HepG2 (cell line): ENCODE measurements around the gene CNTD1. TPM values are rescaled to one million over a fixed set of nuclear protein-coding genes. Genes with fewer than 3 reads are reported as not detected.

Experiments used
- ATAC-seq: fragments of 200-7000 bp; cut with Tn5 transposase; 3 replicates; pipeline ENCODE4 v1.9.1; 2020; ENCODE audit warnings: mild to moderate bottlenecking, moderate library complexity
- BruUV-seq: library from RNA; stranded (reverse); fragments of 400-500 nt; replicated peaks from 2 replicates; lab custom pipeline; 2021; lab: Mats Ljungman, UMichigan
- CTCF ChIA-PET: fragments of 300-600 bp; formaldehyde crosslinking; extraction: SDS; loops from one replicate; lab custom pipeline; 2021; ENCODE audit warnings: low total read pairs, inconsistent platforms, low intra/inter-chr PET ratio; lab: Yijun Ruan, JAX
- POLR2A ChIA-PET: fragments of 350-600 bp; sonication (Branson Sonifier 250); formaldehyde crosslinking; loops from one replicate; lab custom pipeline; 2020; ENCODE audit warnings: antibody characterized with exemption, inconsistent platforms; lab: Yijun Ruan, JAX
- DNase-seq: peaks from one replicate; pipeline ENCODE4 v3.0.0-alpha.2; 2015; ENCODE audit warnings: low spot score
- FAIRE-seq: peaks from 3 replicates; lab custom pipeline; 2011; peaks lifted over from hg19 to GRCh38; lab: Jason Lieb, UNC
- H2AFZ ChIP-seq: one replicate; pipeline ENCODE4 v1.6.1; 2011; ENCODE audit warnings: low read length, inconsistent platforms
- H3K27ac ChIP-seq: fragments of 300-600 bp; 3 replicates; pipeline ENCODE4 v1.8.0; 2011; ENCODE audit warnings: mixed run types, mild to moderate bottlenecking, mixed read lengths, low read length, inconsistent platforms; ENCODE audit not compliant: insufficient read depth; ENCODE audit errors: extremely low read length
- H3K27me3 ChIP-seq, 2 experiments: fragments of 200-600 bp in 1 of 2; 2 replicates in 1 of 2; 3 replicates in 1 of 2; pipeline versions ENCODE4 v1.6.0 to v1.8.0; 2011; ENCODE audit warnings: low read length in 2 of 2, mild to moderate bottlenecking in 2 of 2, moderate library complexity in 2 of 2, inconsistent platforms in 1 of 2; ENCODE audit not compliant: insufficient read depth in 2 of 2, control insufficient read depth in 1 of 2
- H3K36me3 ChIP-seq, 2 experiments: fragments of 200-600 bp in 1 of 2; replicated peaks in 1 of 2; 2 replicates in 1 of 2; 3 replicates in 1 of 2; pipeline versions ENCODE4 v1.5.1 to v1.8.0; 2011; ENCODE audit warnings: low read length in 2 of 2, inconsistent platforms in 1 of 2; ENCODE audit not compliant: insufficient read depth in 2 of 2, control insufficient read depth in 1 of 2
- H3K4me1 ChIP-seq: 2 replicates; pipeline ENCODE4 v1.5.1; 2012; ENCODE audit warnings: low read length, inconsistent platforms; ENCODE audit not compliant: insufficient read depth
- H3K4me2 ChIP-seq: 2 replicates; pipeline ENCODE4 v1.6.0; 2011; ENCODE audit warnings: low read depth, low read length, inconsistent platforms
- H3K4me3 ChIP-seq, 3 experiments: fragments of 200-600 bp in 1 of 3; sonication (generic), shearing (Covaris generic) in 1 of 3; replicated peaks in 1 of 3; 2 replicates each; pipeline ENCODE4 v1.5.1; 2011 to 2016; ENCODE audit warnings: low read length in 3 of 3, inconsistent platforms in 2 of 3, low read depth in 2 of 3, mild to moderate bottlenecking in 2 of 3, control low read depth in 1 of 3, mixed read lengths in 1 of 3; ENCODE audit not compliant: insufficient read depth in 1 of 3
- H3K79me2 ChIP-seq: one replicate; pipeline ENCODE4 v1.6.1; 2011; ENCODE audit warnings: low read length, inconsistent platforms; ENCODE audit not compliant: insufficient read depth
- H3K9ac ChIP-seq: 2 replicates; pipeline ENCODE4 v1.6.0; 2011; ENCODE audit warnings: mild to moderate bottlenecking, low read depth, low read length, inconsistent platforms; ENCODE audit not compliant: insufficient read depth
- H3K9me3 ChIP-seq: 2 replicates; pipeline ENCODE4 v1.5.1; 2012; ENCODE audit warnings: mild to moderate bottlenecking, low read length
- H4K20me1 ChIP-seq: 2 replicates; pipeline ENCODE4 v1.6.0; 2011; ENCODE audit warnings: inconsistent platforms, mild to moderate bottlenecking, low read length, moderate library complexity; ENCODE audit not compliant: insufficient read depth
- HMG20B ChIP-seq: conservative IDR thresholded peaks from 2 replicates; pipeline ENCODE4 v1.6.1; 2016; ENCODE audit warnings: missing genetic modification reagents, missing compliant biosample characterization
- RBM22 ChIP-seq: fragments of 200-400 bp; formaldehyde crosslinking; optimal IDR thresholded peaks from 2 replicates; pipeline ENCODE3; 2017; ENCODE audit warnings: mild to moderate bottlenecking, low read length, moderate library complexity
- ZBTB39 ChIP-seq: sonication (generic); formaldehyde crosslinking; IDR thresholded peaks from 2 replicates; pipeline ENCODE4 v1.5.0; 2020; ENCODE audit warnings: missing genetic modification reagents
- WGBS: methylation state at CpG from one replicate; pipeline ENCODE4 v1.1.6; 2017; ENCODE audit warnings: low lambda C conversion rate; 5-methylcytosine and 5-hydroxymethylcytosine counted together
- in situ Hi-C: cut with HindIII; loops from 2 replicates; pipeline ENCODE4 v1.10.0; 2017; ENCODE audit warnings: low pct_unique_long_range_greater_than_20kb; ENCODE audit not compliant: extremely low pct_ligation_motif_present
- intact Hi-C: fragments of 100-400 bp; cut with micrococcal nuclease; formaldehyde crosslinking; loops from one replicate; pipeline ENCODE4 v1.10.0; 2022; ENCODE audit not compliant: unreplicated experiment
- polyA plus RNA-seq, 8 experiments: library from polyadenylated mRNA; depleted of rRNA in 3 of 8; stranded (reverse) in 7 of 8; unstranded in 1 of 8; fragments of >200 nt; fragmentation: Illumina TruSeq in 4 of 8; extraction: Trizol in 4 of 8; gene quantifications; 2 replicates each; pipeline versions ENCODE4 v1.2.1 to v1.2.3, GENCODE V29; 2011 to 2016; ENCODE audit warnings: low read depth in 4 of 8, missing spikeins in 1 of 8, mixed read lengths in 1 of 8; ENCODE audit not compliant: insufficient read depth in 1 of 8
- total RNA-seq, 5 experiments: library from RNA; depleted of rRNA; stranded (reverse); fragments of >200 nt; fragmentation: Illumina TruSeq; extraction: Trizol; gene quantifications; 2 replicates each; pipeline ENCODE4 v1.2.3, GENCODE V29; 2016; ENCODE audit warnings: low read depth in 1 of 5

CNTD1 gene
- total and polyA plus RNA-seq, 2 of the 13 experiments (the other 11 are each of a cell fraction or from before 2014, with no cell fraction given) = 0.11 to 0.15 TPM

GRCh38 chr17:42841975-42842685 lies 43.5 kb downstream of the CNTD1 start:
- DNase-seq (no peak), FAIRE-seq (peak; percentile 42), ATAC-seq (no peak)
- H2AFZ ChIP-seq = no peak overlapping the region
- POLR2A ChIA-PET = interaction anchor here (1.5 to 5.0 kb wide), 3 partner anchors 8 to 87 kb away, joined by 8 to 39 read pairs (median 14); partner anchors contain the start of gene PSME3
- no peak overlapping the region for H3K27ac ChIP-seq
- in situ Hi-C loops (loop anchor here (5.0 to 10.0 kb wide), 2 partner anchors 85 to 143 kb away; partner anchors contain the start of genes PTGES3L and RUNDC1), intact Hi-C loops (loop anchor here (5.0 kb wide), 1 partner anchor 140 kb away; the partner anchor contains the start of genes PTGES3L and RUNDC1)
- H4K20me1 ChIP-seq = no peaks in the 10 kb centered on the region
- no peak overlapping the region for H3K4me2 ChIP-seq
- no peaks in the 10 kb centered on the region for H3K9me3 ChIP-seq
- no peak overlapping the region for H3K4me3 ChIP-seq
- TSS peak; percentile 24 for BruUV-seq
- CTCF ChIA-PET = interaction anchor here (2.6 to 3.6 kb wide), 3 partner anchors 87 to 95 kb away, joined by 5 to 68 read pairs (median 32); no protein-coding TSS in a partner anchor
- no peak overlapping the region for H3K9ac ChIP-seq
- no peaks in the 10 kb centered on the region for H3K27me3 ChIP-seq
- H3K79me2 ChIP-seq = no peaks in the 10 kb centered on the region
- peaks cover 11% of the 10 kb centered on the region; the same call in 1 of the 2 replicates for H3K4me1 ChIP-seq
- TF ChIP-seq RBM22 = peak; percentile 15
- TF ChIP-seq HMG20B = no peak
- no peak for TF ChIP-seq ZBTB39 (CRISPR knock-in tag)
- 96% methylated on average over 11 of the region's 11 CpGs for WGBS
- peaks cover 48 to 79% of the 10 kb centered on the region in 2 experiments for H3K36me3 ChIP-seq
